Measurements from ENCODE around the gene DAAM1.
A peak's percentile ranks its signal among the peaks of the same experiment; 100 is the strongest.

The DAAM1 gene

GRCh38 chr14:59188461-59189090 lies at the start of gene DAAM1:
TSS of gene DAAM1 (plus strand) at chr14:59188667. CDS start at chr14:59263478, 74,811 bp downstream.
- peak; percentile 97 for DNase-seq

GRCh38 chr14:59139324-59139723 lies 49.1 kb upstream of the DAAM1 start:
- no peak for DNase-seq

GRCh38 chr14:59140106-59140843 lies 48.2 kb upstream of the DAAM1 start:
- no peak for DNase-seq

GRCh38 chr14:59146484-59146883 lies 42.0 kb upstream of the DAAM1 start:
- DNase-seq, result no peak

- no peak for DNase-seq
Measured at GRCh38 chr14:59147007-59147406, 41.5 kb upstream of the DAAM1 start.

- DNase-seq, result no peak
Measured at GRCh38 chr14:59148334-59148900, 40.0 kb upstream of the DAAM1 start.

- no peak for DNase-seq
Measured at GRCh38 chr14:59150990-59151389, 37.5 kb upstream of the DAAM1 start.

- DNase-seq, result no peak
Measured at GRCh38 chr14:59154373-59154772, 34.1 kb upstream of the DAAM1 start.

GRCh38 chr14:59155886-59156285 lies 32.6 kb upstream of the DAAM1 start:
- no peak for DNase-seq

- no peak for DNase-seq
Measured at GRCh38 chr14:59159169-59159568, 29.3 kb upstream of the DAAM1 start.

- DNase-seq, result no peak
Measured at GRCh38 chr14:59160506-59160905, 28.0 kb upstream of the DAAM1 start.

- peak; percentile 39 to 40 for DNase-seq
Measured at GRCh38 chr14:59161561-59162175, 26.8 kb upstream of the DAAM1 start.

GRCh38 chr14:59166258-59166657 lies 22.2 kb upstream of the DAAM1 start:
- DNase-seq, result no peak

GRCh38 chr14:59175404-59175803 lies 13.1 kb upstream of the DAAM1 start:
- DNase-seq, result no peak

GRCh38 chr14:59176765-59177164 lies 11.7 kb upstream of the DAAM1 start:
- DNase-seq, result no peak

- DNase-seq, result no peak
Measured at GRCh38 chr14:59177262-59177661, 11.2 kb upstream of the DAAM1 start.

GRCh38 chr14:59181791-59182190 lies 6.7 kb upstream of the DAAM1 start:
- DNase-seq, result no peak

GRCh38 chr14:59182641-59183040 lies 5.8 kb upstream of the DAAM1 start:
- no peak for DNase-seq

- DNase-seq, result no peak
Measured at GRCh38 chr14:59183150-59183549, 5.3 kb upstream of the DAAM1 start.

GRCh38 chr14:59184396-59184795 lies 4.1 kb upstream of the DAAM1 start:
- DNase-seq, result no peak

GRCh38 chr14:59185676-59186075 lies 2.8 kb upstream of the DAAM1 start:
- DNase-seq, result no peak

- no peak for DNase-seq
Measured at GRCh38 chr14:59186306-59186705, 2.2 kb upstream of the DAAM1 start.

GRCh38 chr14:59187118-59187517 lies 1.3 kb upstream of the DAAM1 start:
- DNase-seq, result no peak
